NCI-H748 (cell line): ENCODE results near the gene CCDC116.

ENCODE experiments used
- DNase-seq: peaks from one replicate; lab custom pipeline; 2025; ENCODE audit not compliant: unreplicated experiment; lab: John Stamatoyannopoulos, UW

The CCDC116 gene

GRCh38 chr22:21680830-21681565, 48.4 kb downstream of the CCDC116 start:
- no peak for DNase-seq

- no peak for DNase-seq
Measured at GRCh38 chr22:21681566-21682370, 49.2 kb downstream of the CCDC116 start.

- no peak for DNase-seq
Measured at GRCh38 chr22:21682385-21683175, 50.0 kb downstream of the CCDC116 start.

GRCh38 chr22:21683401-21683811, 50.8 kb downstream of the CCDC116 start:
- DNase-seq: no peak

GRCh38 chr22:21684492-21685163, 52.1 kb downstream of the CCDC116 start:
- no peak for DNase-seq

GRCh38 chr22:21685164-21685513, 52.6 kb downstream of the CCDC116 start:
- no peak for DNase-seq

- DNase-seq: no peak
Measured at GRCh38 chr22:21686193-21686608, 53.6 kb downstream of the CCDC116 start.
